IMR-90 (cell line): ENCODE measurements around the gene CD180. TPM values are rescaled to one million over a fixed set of nuclear protein-coding genes. Genes with fewer than 3 reads are reported as not detected.
A peak's percentile ranks its signal among the peaks of the same experiment; 100 is the strongest.

Experiments used
- ATAC-seq: fragments of 200-7000 bp; cut with Tn5 transposase; 2 replicates; pipeline ENCODE4 v1.9.1; 2020; ENCODE audit warnings: low read depth, mild to moderate bottlenecking, moderate library complexity
- BruUV-seq: library from RNA; stranded (reverse); fragments of 400-500 nt; replicated peaks from 2 replicates; lab custom pipeline; 2021; lab: Mats Ljungman, UMichigan
- CTCF ChIA-PET: fragments of 300-600 bp; formaldehyde crosslinking; extraction: SDS; loops from one replicate; lab custom pipeline; 2021; ENCODE audit warnings: antibody characterized with exemption; lab: Yijun Ruan, JAX
- POLR2A ChIA-PET: fragments of 300-600 bp; sonication (Branson Sonifier 250); formaldehyde crosslinking; loops from one replicate; lab custom pipeline; 2022; ENCODE audit warnings: antibody characterized with exemption; ENCODE audit not compliant: unreplicated experiment; lab: Charles Lee
- DNase-seq: peaks from one replicate; pipeline ENCODE4 v3.0.0; 2013
- H2AFZ ChIP-seq: replicated peaks from 2 replicates; pipeline ENCODE3; 2013; ENCODE audit warnings: low read length, mild to moderate bottlenecking; ENCODE audit not compliant: poor library complexity
- H2AK5ac ChIP-seq: 2 replicates; pipeline ENCODE4 v1.6.1; 2013; ENCODE audit warnings: low read depth, low read length, inconsistent platforms
- H2AK9ac ChIP-seq: replicated peaks from 2 replicates; pipeline ENCODE3; 2013; ENCODE audit warnings: mild to moderate bottlenecking, low read depth, low read length, moderate library complexity; ENCODE audit not compliant: poor library complexity
- H2BK120ac ChIP-seq: 2 replicates; pipeline ENCODE4 v1.6.1; 2013; ENCODE audit warnings: low read depth, low read length, inconsistent platforms
- H2BK15ac ChIP-seq: 3 replicates; pipeline ENCODE4 v1.6.1; 2013; ENCODE audit warnings: low read depth, low read length, inconsistent platforms
- H2BK20ac ChIP-seq: 2 replicates; pipeline ENCODE4 v1.6.1; 2013; ENCODE audit warnings: low read depth, mild to moderate bottlenecking, inconsistent platforms, low read length, moderate library complexity
- H2BK5ac ChIP-seq: 2 replicates; pipeline ENCODE4 v1.6.1; 2013; ENCODE audit warnings: mild to moderate bottlenecking, low read depth, low read length, inconsistent platforms; ENCODE audit not compliant: poor library complexity, severe bottlenecking
- H3K14ac ChIP-seq: replicated peaks from 2 replicates; pipeline ENCODE4 v1.6.1; 2013; ENCODE audit warnings: low read depth, low read length, inconsistent platforms
- H3K18ac ChIP-seq: 2 replicates; pipeline ENCODE4 v1.6.1; 2013; ENCODE audit warnings: low read depth, low read length, control low read depth
- H3K23ac ChIP-seq: 2 replicates; pipeline ENCODE4 v1.6.1; 2013; ENCODE audit warnings: low read depth, low read length, inconsistent platforms
- H3K27ac ChIP-seq: 2 replicates; pipeline ENCODE4 v1.5.1; 2013; ENCODE audit warnings: mild to moderate bottlenecking, control low read depth, low read length; ENCODE audit not compliant: insufficient read depth
- H3K27me3 ChIP-seq: 2 replicates; pipeline ENCODE4 v1.6.1; 2013; ENCODE audit warnings: low read length; ENCODE audit not compliant: control insufficient read depth, insufficient read depth
- H3K36me3 ChIP-seq: 2 replicates; pipeline ENCODE4 v1.6.1; 2013; ENCODE audit warnings: low read length, mixed read lengths; ENCODE audit not compliant: control insufficient read depth, insufficient read depth
- H3K4ac ChIP-seq: 2 replicates; pipeline ENCODE4 v1.6.1; 2013; ENCODE audit warnings: low read depth, low read length, inconsistent platforms
- H3K4me1 ChIP-seq: 2 replicates; pipeline ENCODE4 v1.6.1; 2013; ENCODE audit warnings: low read length, mixed read lengths; ENCODE audit not compliant: control insufficient read depth, insufficient read depth
- H3K4me2 ChIP-seq: 2 replicates; pipeline ENCODE4 v1.6.1; 2013; ENCODE audit warnings: low read depth, mild to moderate bottlenecking, control low read depth, low read length, moderate library complexity
- H3K4me3 ChIP-seq: 2 replicates; pipeline ENCODE4 v1.5.1; 2013; ENCODE audit warnings: low read depth, mild to moderate bottlenecking, control low read depth, low read length, moderate library complexity; ENCODE audit not compliant: insufficient read depth
- H3K56ac ChIP-seq: 2 replicates; pipeline ENCODE4 v1.6.1; 2013; ENCODE audit warnings: low read length, inconsistent platforms; ENCODE audit not compliant: insufficient read depth; ENCODE audit errors: extremely low read depth
- H3K79me1 ChIP-seq, 2 experiments: 2 replicates each; pipeline ENCODE4 v1.6.1; 2013; ENCODE audit warnings: low read length in 2 of 2, inconsistent platforms in 1 of 2, low read depth in 1 of 2
- H3K9ac ChIP-seq: 2 replicates; pipeline ENCODE4 v1.6.1; 2013; ENCODE audit warnings: low read depth, low read length, control low read depth
- H3K9me1 ChIP-seq: 2 replicates; pipeline ENCODE4 v1.6.1; 2013; ENCODE audit warnings: low read length, inconsistent platforms; ENCODE audit not compliant: insufficient read depth
- H3K9me3 ChIP-seq: 2 replicates; pipeline ENCODE4 v1.6.1; 2013; ENCODE audit warnings: low read length; ENCODE audit not compliant: control insufficient read depth, insufficient read depth
- H4K20me1 ChIP-seq: 2 replicates; pipeline ENCODE4 v1.6.1; 2013; ENCODE audit warnings: low read length, inconsistent platforms; ENCODE audit not compliant: insufficient read depth
- H4K5ac ChIP-seq: 2 replicates; pipeline ENCODE4 v1.6.1; 2013; ENCODE audit warnings: mild to moderate bottlenecking, low read depth, low read length, control low read depth
- H4K8ac ChIP-seq, 2 experiments: 2 replicates each; pipeline ENCODE4 v1.6.1; 2013; ENCODE audit warnings: low read depth in 2 of 2, low read length in 2 of 2, control low read depth in 1 of 2, inconsistent platforms in 1 of 2
- H4K91ac ChIP-seq: 2 replicates; pipeline ENCODE4 v1.6.1; 2013; ENCODE audit warnings: low read depth, low read length, inconsistent platforms; ENCODE audit not compliant: insufficient read depth
- BHLHE40 ChIP-seq: fragments of 150-350 bp; IDR thresholded peaks from 2 replicates; pipeline ENCODE4 v1.6.1; 2016; ENCODE audit warnings: mild to moderate bottlenecking, low read depth, low read length
- CEBPB ChIP-seq: IDR thresholded peaks from 2 replicates; pipeline ENCODE4 v1.6.1; 2012; ENCODE audit warnings: low read depth, low read length, improper control_type of control experiment
- CHD1 ChIP-seq: IDR thresholded peaks from 2 replicates; pipeline ENCODE4 v1.6.1; 2012; ENCODE audit warnings: low read depth, low read length, improper control_type of control experiment
- FOS ChIP-seq: fragments of 150-350 bp; IDR thresholded peaks from 2 replicates; pipeline ENCODE4 v1.6.1; 2016; ENCODE audit warnings: low read depth, low read length
- MAFK ChIP-seq: IDR thresholded peaks from 2 replicates; pipeline ENCODE4 v1.6.1; 2012; ENCODE audit warnings: low read depth, low read length, improper control_type of control experiment
- MAZ ChIP-seq: IDR thresholded peaks from 2 replicates; pipeline ENCODE4 v1.6.1; 2012; ENCODE audit warnings: low read depth, mild to moderate bottlenecking, low read length, improper control_type of control experiment, moderate library complexity, borderline replicate concordance
- MXI1 ChIP-seq: IDR thresholded peaks from 2 replicates; pipeline ENCODE4 v1.6.1; 2012; ENCODE audit warnings: low read depth, mild to moderate bottlenecking, low read length, moderate library complexity, borderline replicate concordance
- NFE2L2 ChIP-seq: fragments of 150-350 bp; IDR thresholded peaks from 2 replicates; pipeline ENCODE4 v1.6.1; 2016; ENCODE audit warnings: low read depth, mild to moderate bottlenecking, low read length
- POLR2A ChIP-seq: IDR thresholded peaks from 2 replicates; pipeline ENCODE4 v1.6.1; 2012; ENCODE audit warnings: mild to moderate bottlenecking, low read depth, low read length
- RAD21 ChIP-seq: IDR thresholded peaks from 2 replicates; pipeline ENCODE4 v1.6.1; 2012; ENCODE audit warnings: low read length, improper control_type of control experiment
- RCOR1 ChIP-seq: IDR thresholded peaks from 2 replicates; pipeline ENCODE4 v1.6.1; 2012; ENCODE audit warnings: mild to moderate bottlenecking, low read length, improper control_type of control experiment; ENCODE audit not compliant: insufficient replicate concordance
- RFX5 ChIP-seq: IDR thresholded peaks from 2 replicates; pipeline ENCODE4 v1.8.0; 2012; ENCODE audit warnings: low read depth, mild to moderate bottlenecking, low read length, moderate library complexity
- SMC3 ChIP-seq: fragments of 150-350 bp; IDR thresholded peaks from 2 replicates; pipeline ENCODE4 v1.6.1; 2016; ENCODE audit warnings: low read depth, mild to moderate bottlenecking, antibody characterized with exemption, low read length, moderate library complexity
- WGBS, 2 experiments: methylation state at CpG; one replicate each; pipeline versions ENCODE4 v1.1.5 to v1.1.7; 2013; ENCODE audit warnings: missing lambda C conversion rate in 2 of 2; ENCODE audit not compliant: insufficient read length in 1 of 2; ENCODE audit errors: extremely low coverage in 2 of 2; 5-methylcytosine and 5-hydroxymethylcytosine counted together
- dilution Hi-C: fragments of 300-500 bp; cut with HindIII; formaldehyde crosslinking; loops from one replicate; pipeline ENCODE4 v1.14.3; 2018; ENCODE audit warnings: low sequenced_read_pairs; ENCODE audit not compliant: unreplicated experiment
- in situ Hi-C: fragments of 300-500 bp; cut with MboI; formaldehyde crosslinking; loops from 3 replicates; pipeline ENCODE4 v1.14.3; 2019; ENCODE audit warnings: low sequenced_read_pairs, inconsistent platforms, mixed read lengths
- intact Hi-C: fragments of 100-400 bp; cut with micrococcal nuclease; formaldehyde crosslinking; loops from 2 replicates; pipeline ENCODE4 v1.10.0; 2022
- polyA plus RNA-seq, 3 experiments: library from polyadenylated mRNA; depleted of rRNA; stranded (reverse); fragments of >200 nt; gene quantifications; 2 replicates each; pipeline ENCODE4 v1.2.3, GENCODE V29; 2012; ENCODE audit warnings: low replicate concordance in 1 of 3
- total RNA-seq: library from RNA; depleted of rRNA; stranded (reverse); fragments of >200 nt; gene quantifications from 2 replicates; pipeline ENCODE4 v1.2.3, GENCODE V29; 2012
- TF ChIP-seq, protein P1 (sequence below): fragments of 150-350 bp; IDR thresholded peaks from 2 replicates; pipeline ENCODE4 v1.6.1; 2016; ENCODE audit warnings: low read depth, mild to moderate bottlenecking, low read length, moderate library complexity, borderline replicate concordance
- TF ChIP-seq, protein P2 (sequence below): conservative IDR thresholded peaks from 2 replicates; pipeline ENCODE4 v1.5.1; 2012; ENCODE audit warnings: mild to moderate bottlenecking, low read depth, low read length, improper control_type of control experiment
- TF ChIP-seq, protein P3 (sequence below): fragments of 150-350 bp; IDR thresholded peaks from 2 replicates; pipeline ENCODE4 v1.6.1; 2017; ENCODE audit warnings: mild to moderate bottlenecking, antibody characterized with exemption, low read length, low read depth

Gene CD180
- total and polyA plus RNA-seq, 2 of the 4 experiments (the other 2 are of a cell fraction) = not detected

DNA sequence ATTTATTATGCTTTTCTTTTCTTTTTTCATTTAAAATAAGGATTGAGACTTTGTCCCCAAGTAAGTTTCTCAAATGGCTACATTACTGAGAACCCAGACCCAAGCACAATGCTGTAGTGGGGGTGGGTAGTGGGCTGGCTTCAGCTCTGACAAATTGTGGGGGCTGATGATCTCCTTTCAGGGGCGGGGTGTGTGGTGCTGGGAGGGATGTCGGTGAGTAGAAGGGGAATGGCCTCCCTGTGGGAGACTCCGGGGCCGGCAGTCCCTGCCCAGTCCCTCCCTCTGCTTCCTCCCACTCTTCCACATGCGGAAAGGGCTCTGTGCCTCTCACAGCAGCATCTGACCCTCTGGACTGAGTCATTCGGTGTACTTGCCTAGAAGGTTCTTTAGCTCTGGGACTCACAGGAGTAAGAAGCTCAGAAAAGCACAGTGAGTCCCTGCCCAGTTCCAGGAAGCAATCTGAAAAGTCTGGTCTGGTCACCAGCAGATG lies 14.3 kb downstream of the CD180 start:
- H3K9me3 ChIP-seq = no peaks in the 10 kb centered on the region
- no peaks in the 10 kb centered on the region for H3K9me1 ChIP-seq
- peak overlapping the region; percentile 48; the same call in 1 of the 2 replicates for H3K4me2 ChIP-seq
- H3K9ac ChIP-seq = no peak overlapping the region
- H3K18ac ChIP-seq = no peak overlapping the region
- H2BK15ac ChIP-seq = no peak overlapping the region
- no peak overlapping the region for H3K23ac ChIP-seq
- H2BK20ac ChIP-seq = no peak overlapping the region
- no peak overlapping the region for H4K8ac ChIP-seq
- no peaks in the 10 kb centered on the region for H3K27me3 ChIP-seq
- no peak overlapping the region for H4K91ac ChIP-seq
- DNase-seq (peak; percentile 89), ATAC-seq (peak; percentile 99)
- H3K56ac ChIP-seq = no peak overlapping the region
- H3K14ac ChIP-seq = 0 out of 2 replicates have a peak overlapping the region, but pooled peaks have one; percentile 52
- CTCF ChIA-PET = interaction anchor here (0.7 kb wide), 1 partner anchor 64 kb away, joined by 4 read pairs; no protein-coding TSS in a partner anchor
- H2BK5ac ChIP-seq = no peak overlapping the region
- TF ChIP-seq MAZ = peak; percentile 28; the same call in 1 of the 2 replicates
- no peak for TF ChIP-seq BHLHE40
- TF ChIP-seq POLR2A = no peak
- no peak for TF ChIP-seq RCOR1
- no peak for TF ChIP-seq RFX5
- TF ChIP-seq, protein P1, sequence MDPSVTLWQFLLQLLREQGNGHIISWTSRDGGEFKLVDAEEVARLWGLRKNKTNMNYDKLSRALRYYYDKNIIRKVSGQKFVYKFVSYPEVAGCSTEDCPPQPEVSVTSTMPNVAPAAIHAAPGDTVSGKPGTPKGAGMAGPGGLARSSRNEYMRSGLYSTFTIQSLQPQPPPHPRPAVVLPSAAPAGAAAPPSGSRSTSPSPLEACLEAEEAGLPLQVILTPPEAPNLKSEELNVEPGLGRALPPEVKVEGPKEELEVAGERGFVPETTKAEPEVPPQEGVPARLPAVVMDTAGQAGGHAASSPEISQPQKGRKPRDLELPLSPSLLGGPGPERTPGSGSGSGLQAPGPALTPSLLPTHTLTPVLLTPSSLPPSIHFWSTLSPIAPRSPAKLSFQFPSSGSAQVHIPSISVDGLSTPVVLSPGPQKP = no peak
- TF ChIP-seq RAD21 = no peak
- TF ChIP-seq MXI1 = no peak
- no peak for TF ChIP-seq CHD1
- TF ChIP-seq, protein P2, sequence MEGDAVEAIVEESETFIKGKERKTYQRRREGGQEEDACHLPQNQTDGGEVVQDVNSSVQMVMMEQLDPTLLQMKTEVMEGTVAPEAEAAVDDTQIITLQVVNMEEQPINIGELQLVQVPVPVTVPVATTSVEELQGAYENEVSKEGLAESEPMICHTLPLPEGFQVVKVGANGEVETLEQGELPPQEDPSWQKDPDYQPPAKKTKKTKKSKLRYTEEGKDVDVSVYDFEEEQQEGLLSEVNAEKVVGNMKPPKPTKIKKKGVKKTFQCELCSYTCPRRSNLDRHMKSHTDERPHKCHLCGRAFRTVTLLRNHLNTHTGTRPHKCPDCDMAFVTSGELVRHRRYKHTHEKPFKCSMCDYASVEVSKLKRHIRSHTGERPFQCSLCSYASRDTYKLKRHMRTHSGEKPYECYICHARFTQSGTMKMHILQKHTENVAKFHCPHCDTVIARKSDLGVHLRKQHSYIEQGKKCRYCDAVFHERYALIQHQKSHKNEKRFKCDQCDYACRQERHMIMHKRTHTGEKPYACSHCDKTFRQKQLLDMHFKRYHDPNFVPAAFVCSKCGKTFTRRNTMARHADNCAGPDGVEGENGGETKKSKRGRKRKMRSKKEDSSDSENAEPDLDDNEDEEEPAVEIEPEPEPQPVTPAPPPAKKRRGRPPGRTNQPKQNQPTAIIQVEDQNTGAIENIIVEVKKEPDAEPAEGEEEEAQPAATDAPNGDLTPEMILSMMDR = no peak
- 0 out of 2 replicates have a peak, but pooled peaks have one; percentile 3 for TF ChIP-seq FOS
- TF ChIP-seq, protein P3, sequence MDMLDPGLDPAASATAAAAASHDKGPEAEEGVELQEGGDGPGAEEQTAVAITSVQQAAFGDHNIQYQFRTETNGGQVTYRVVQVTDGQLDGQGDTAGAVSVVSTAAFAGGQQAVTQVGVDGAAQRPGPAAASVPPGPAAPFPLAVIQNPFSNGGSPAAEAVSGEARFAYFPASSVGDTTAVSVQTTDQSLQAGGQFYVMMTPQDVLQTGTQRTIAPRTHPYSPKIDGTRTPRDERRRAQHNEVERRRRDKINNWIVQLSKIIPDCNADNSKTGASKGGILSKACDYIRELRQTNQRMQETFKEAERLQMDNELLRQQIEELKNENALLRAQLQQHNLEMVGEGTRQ = peak; percentile 36; the same call in 1 of the 2 replicates
- TF ChIP-seq CEBPB = no peak
- no peak for TF ChIP-seq NFE2L2
- no peak for TF ChIP-seq SMC3
- TF ChIP-seq MAFK = no peak
- intact Hi-C loops (no loop called here), in situ Hi-C loops (no loop called here), dilution Hi-C loops (no loop called here)
- H4K20me1 ChIP-seq = no peaks in the 10 kb centered on the region
- H2AFZ ChIP-seq = peak overlapping the region; percentile 25
- H2BK120ac ChIP-seq = no peak overlapping the region
- 0% methylated on average over 1 of the region's 6 CpGs; no CpG with 5 or more reads in 1 of the 2 experiments for WGBS, 2 experiments
- H2AK9ac ChIP-seq = no peak overlapping the region
- H3K79me1 ChIP-seq = no peaks in the 10 kb centered on the region
- no peak overlapping the region for H4K5ac ChIP-seq
- 0 out of 2 replicates have a peak overlapping the region, but pooled peaks have one; percentile 39 for H3K4ac ChIP-seq
- H2AK5ac ChIP-seq = no peak overlapping the region
- H3K4me1 ChIP-seq = no peaks in the 10 kb centered on the region
- H3K36me3 ChIP-seq = no peaks in the 10 kb centered on the region
- BruUV-seq = no TSS peak
- no peak overlapping the region for H3K4me3 ChIP-seq
- H3K27ac ChIP-seq = no peak overlapping the region
- POLR2A ChIA-PET = no interaction called here
